Mesenteric fat pad (tissue), 1 donor: ENCODE results near the gene ECI1. TPM values are rescaled to one million over a fixed set of nuclear protein-coding genes. Genes with fewer than 3 reads are reported as not detected.

ENCODE experiments used
- DNase-seq: peaks from one replicate; pipeline ENCODE4 v3.0.0-alpha.2; 2020; ENCODE audit warnings: low spot score
- total RNA-seq: library from RNA; stranded (reverse); fragmentation: NEBNext Ultra II Directional; extraction: Animal tissue kit (Norgen Biotek cat#: 25700); gene quantifications from one replicate; pipeline ENCODE4 v1.2.1, GENCODE V29; 2021
- donor health status: DM: yes; HTN: yes; CAD: no.

The ECI1 gene
- total RNA-seq, 1 donor from 2014 or later: 44.4 TPM

GRCh38 chr16:2233872-2234812 lies 17.2 kb downstream of the ECI1 start:
- no peak for DNase-seq

DNA sequence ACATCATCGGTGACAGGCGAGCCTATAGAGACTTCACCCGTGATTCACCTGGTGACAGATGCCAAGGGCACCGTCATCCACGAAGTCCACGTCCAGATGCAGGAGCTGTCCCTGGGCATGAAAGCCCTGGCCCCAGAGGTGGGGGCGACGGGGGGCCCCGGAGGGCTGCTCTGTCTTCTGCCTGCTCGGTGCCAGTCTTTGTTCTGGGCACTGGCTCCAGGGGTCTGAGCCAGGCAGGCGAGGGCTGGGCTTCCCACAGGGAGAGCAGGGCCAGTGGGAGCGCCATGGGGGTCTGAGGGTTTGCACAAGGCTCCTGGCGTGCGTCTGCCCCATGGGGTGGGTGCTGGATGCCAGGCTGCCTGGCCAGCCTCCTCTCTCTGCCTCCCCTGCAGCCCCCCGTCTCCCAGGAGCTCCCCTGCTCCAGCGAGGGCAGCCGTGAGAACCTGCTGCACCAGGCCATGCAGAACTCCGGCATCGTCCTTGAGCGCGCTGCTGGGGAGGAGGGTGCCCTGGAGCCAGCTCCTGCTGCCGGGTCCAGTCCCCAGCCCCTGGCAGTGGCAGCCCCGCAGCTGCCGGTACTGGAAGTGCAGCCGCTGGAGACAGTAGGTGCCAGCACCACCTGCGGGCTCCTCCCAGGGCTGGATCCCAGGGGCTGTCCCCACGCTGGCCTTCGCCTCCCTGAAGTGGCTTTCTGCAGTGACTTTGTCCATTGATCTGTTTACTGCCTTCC lies 18.2 kb downstream of the ECI1 start:
- no peak for DNase-seq

DNA sequence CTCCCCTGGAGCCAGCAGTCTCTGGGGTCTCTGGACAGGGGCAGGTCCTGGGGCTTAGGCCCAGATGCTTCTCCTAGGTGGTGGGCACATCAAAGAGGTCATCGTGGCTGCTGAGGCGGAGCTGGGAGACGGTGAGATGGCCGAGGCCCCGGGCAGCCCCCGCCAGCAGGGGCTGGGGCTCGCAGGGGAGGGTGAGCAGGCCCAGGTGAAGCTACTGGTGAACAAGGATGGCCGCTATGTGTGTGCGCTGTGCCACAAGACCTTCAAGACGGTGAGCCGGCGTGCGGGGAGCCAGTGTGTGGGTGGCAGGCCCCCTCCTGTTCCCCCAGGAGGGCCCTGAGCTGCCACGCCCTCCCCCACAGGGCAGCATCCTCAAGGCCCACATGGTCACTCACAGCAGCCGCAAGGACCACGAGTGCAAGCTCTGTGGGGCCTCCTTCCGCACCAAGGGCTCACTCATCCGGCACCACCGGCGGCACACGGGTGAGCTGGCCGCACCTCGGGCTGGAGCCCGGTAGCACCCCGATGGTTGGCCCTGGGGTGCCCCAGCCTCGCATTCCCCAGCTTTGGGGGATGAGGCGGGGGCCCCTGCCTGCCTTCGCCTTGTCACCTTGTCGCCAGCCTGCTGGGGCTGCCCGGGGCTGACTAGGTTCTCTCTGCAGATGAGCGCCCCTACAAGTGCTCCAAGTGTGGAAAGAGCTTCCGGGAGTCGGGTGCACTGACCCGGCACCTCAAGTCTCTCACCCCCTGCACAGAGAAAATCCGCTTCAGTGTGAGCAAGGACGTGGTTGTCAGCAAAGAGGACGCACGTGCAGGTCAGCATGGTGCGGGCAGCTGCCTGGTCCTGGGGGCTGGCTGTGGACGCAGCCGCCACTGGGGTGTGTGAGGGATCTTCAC lies 19.0 kb downstream of the ECI1 start:
- no peak for DNase-seq

- no peak for DNase-seq
These were observed 20.1 kb downstream of the ECI1 start for GRCh38 chr16:2231016-2231931.

DNA sequence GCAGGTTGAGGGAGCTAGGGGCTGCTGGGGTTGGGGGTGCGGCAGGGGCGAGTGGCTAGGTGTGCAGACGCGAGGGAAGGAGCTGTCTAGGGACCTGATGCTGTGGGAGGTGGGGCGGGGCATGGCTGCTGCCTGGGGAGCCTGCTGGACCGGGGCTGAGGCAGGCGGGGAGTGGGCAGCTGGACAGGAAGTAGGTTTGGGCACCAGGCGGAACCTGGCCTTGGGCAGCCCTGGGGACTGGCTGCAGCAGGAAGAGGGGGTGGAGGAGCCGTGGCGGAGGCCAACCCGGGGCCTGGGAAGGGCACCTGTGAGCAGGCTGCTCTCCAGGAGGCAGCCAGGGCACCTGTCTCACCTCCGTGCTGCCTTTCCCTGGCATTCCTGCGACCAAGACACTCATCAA lies 21.0 kb downstream of the ECI1 start:
- no peak for DNase-seq

DNA sequence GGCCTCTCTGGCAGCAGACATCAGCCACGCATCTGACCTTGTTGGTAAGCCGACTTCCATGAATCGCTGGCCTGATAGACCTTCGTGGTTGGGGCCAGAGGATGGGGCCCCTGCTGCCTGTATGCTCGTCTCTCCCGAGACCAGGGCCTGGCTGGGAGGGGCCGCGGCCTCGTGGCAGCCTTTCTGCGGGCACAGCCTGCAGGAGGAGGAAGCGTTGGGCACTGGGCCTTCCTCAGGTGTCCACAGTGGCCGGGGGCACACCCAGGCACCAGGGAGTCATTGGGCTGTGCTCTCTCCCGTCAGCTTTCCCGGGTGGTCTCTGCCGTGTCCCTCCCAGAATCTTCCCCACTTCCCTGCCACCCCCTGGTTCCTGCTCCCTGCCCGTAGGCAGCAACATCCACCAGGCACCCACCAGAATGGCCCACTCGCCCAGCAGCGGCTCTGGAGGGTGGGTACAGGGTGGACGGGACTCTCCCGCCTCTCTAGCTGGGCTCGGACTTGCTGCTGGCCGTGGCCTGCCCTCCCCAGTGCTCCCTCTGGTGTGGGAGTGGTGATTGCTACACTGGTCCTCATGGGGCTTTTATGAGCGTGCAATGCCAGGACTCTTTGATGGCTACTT lies 21.6 kb downstream of the ECI1 start:
- no peak for DNase-seq

- no peak for DNase-seq
These were observed 22.3 kb downstream of the ECI1 start for GRCh38 chr16:2229091-2229490.

DNA sequence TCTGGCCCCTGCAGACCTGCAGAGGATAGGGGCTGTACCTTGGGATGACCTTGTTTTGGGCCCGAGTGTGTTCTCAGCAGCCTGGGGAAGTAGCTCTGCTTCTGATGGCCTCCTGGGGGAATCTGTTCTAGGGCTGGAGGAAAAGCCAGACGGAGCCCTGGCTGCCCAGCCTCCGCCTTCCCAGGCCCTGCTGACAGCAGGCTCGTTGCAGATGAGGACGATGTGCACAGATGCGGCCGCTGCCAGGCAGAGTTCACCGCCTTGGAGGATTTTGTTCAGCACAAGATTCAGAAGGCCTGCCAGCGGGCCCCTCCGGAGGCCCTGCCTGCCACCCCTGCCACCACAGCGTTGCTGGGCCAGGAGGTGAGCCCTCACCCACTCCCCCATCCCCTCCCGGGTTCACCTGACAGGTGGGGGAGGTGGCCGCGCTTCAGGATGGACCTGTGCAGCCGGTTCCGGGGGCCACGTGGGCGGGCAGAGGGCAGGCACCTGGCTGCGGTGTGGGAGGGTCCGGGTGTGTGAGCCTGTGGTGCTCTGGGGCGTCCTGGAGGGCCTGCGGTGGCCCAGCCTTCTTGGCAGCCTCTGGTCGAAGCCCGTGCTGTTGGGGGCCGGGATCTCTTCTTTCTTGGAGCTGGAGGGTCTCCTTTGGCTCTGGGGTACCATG lies 23.1 kb downstream of the ECI1 start:
- no peak for DNase-seq

GRCh38 chr16:2226918-2227317 lies 24.5 kb downstream of the ECI1 start:
- DNase-seq: no peak

- DNase-seq: no peak
These were observed 25.1 kb downstream of the ECI1 start for GRCh38 chr16:2226245-2226793.

- no peak for DNase-seq
These were observed 27.4 kb downstream of the ECI1 start for GRCh38 chr16:2223942-2224486.

- peak; percentile 100 for DNase-seq
These were observed 28.0 kb downstream of the ECI1 start, which contains the start of gene E4F1 for GRCh38 chr16:2223221-2223941. Gene E4F1 (plus strand): TSS chr16:2223591. CDS start chr16:2223614, 23 bp downstream.

GRCh38 chr16:2216330-2216729 lies 35.1 kb downstream of the ECI1 start:
- DNase-seq: no peak

- no peak for DNase-seq
These were observed 36.7 kb downstream of the ECI1 start, which contains the start of gene PGP for GRCh38 chr16:2214719-2214968. Gene PGP (minus strand): TSS chr16:2214840. CDS start chr16:2214777, 63 bp downstream.

DNA sequence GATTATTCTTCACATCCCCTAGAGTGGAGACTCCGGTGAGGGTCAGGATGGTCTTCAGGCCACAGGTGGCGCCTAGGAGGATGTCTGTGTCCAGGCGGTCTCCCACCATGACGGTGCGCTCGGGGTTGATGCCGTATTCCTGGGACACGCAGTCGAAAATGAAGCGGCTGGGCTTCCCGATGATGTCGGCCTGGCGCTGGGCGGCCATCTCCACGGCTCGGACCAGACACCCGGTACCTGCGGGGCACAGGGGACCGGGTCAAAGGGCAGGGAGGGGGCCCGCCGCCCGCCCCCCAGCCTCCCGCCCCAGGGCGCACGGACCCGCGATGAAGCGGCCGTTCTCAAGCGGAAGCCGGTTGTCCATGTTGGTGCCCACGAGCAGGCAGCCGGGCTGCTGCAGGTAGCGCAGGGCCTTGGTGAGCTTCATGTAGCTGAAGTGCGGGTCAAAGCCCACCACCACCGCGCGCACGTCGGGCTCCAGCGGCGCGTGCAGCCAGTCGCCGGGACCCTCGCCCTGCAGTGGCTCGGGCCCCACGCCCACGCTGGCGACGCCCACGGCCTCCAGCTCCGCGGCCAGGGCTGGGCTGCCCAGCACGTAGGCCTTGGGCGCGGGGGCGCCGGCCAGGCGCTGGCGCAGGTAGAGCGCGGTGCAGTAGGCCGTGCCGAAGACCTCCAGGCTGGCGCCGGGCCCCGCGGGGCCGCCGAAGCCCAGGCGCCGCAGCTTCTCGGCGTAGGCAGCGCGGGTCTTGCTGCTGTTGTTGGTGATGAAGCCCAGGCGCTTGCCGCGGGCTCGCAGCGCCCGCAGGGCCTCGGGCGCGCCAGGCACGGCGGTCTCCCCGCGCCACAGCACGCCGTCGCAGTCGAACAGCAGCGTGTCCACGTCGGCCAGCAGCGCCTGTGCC lies 37.3 kb downstream of the ECI1 start:
- no peak for DNase-seq

DNA sequence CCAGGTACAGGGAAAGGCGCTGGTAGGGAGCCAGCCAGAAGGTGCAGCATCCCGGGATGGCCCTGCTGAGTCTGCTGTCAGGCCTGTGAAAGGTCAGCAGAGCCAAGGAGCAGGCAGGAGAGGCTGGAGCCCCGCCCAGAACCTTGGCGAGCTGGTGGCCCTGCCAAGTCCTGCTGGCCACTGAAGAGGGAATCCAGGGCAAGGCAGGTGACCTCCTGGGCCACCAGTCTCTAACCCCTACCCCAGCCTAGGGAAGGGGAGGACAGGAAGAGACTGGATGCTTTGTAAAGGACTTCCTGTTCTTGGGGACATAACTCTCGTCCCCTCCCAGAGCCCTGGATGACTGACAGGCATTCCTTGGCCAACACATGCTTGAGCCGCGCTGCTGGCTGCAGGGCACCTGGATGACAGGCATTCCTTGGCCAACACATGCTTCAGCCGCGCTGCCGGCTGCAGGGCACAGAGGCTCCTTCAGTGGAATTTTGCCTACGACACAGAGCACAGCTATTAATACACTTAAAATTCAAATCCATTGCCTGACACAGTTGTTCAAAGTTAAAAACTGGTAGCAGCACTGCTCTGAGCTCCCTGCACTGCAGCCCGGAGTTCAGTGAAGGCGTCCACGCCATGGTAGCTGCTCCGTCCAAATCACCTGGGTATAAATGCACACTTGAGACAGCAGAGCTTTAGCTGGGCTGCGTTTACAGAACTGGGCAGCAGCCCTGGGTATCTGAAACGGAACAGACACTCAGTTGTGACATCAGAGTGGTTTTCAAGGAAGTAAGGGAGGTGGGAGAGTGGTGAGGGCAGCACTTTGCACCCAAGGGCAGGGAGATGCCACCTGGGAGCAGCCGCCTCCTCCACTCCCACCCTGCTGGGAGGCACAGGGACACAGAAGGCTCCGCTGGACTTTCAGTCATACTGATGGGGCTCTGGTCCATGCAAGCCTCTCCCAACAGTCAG lies 38.7 kb downstream of the ECI1 start:
- DNase-seq: no peak
